Pancreas (tissue), 10 donors: ENCODE data around the gene OSBPL2. TPM values are rescaled to one million over a fixed set of nuclear protein-coding genes. Genes with fewer than 3 reads are reported as not detected.

Experiments
- ATAC-seq, 4 donors: fragments of 200-7000 bp; cut with Tn5 transposase; one replicate each; pipeline versions ENCODE4 v1.8.0 to v1.9.1; 2020; ENCODE audit warnings: mild to moderate bottlenecking in 4 of 4, moderate library complexity in 4 of 4
- DNase-seq, 6 donors: peaks; one replicate each; pipeline ENCODE4 v3.0.0-alpha.2; 2020
- FAIRE-seq: peaks from 2 replicates; lab custom pipeline; 2012; peaks lifted over from hg19 to GRCh38; lab: Jason Lieb, UNC
- H3K27ac ChIP-seq, 4 donors: fragments of 200-600 bp; sonication (generic); 1 replicate in 3 of 4; 2 replicates in 1 of 4; pipeline versions ENCODE4 v1.5.0 to v1.8.0; 2020
- H3K27me3 ChIP-seq, 4 donors: fragments of 200-600 bp; one replicate each; pipeline ENCODE4 v1.8.0; 2021
- H3K36me3 ChIP-seq, 3 donors: fragments of 200-600 bp; sonication (generic) in 1 of 3; one replicate each; pipeline versions ENCODE4 v1.5.0 to v1.8.0; 2020 to 2021
- H3K4me1 ChIP-seq, 3 donors: fragments of 200-600 bp; one replicate each; pipeline ENCODE4 v1.8.0; 2021
- H3K4me3 ChIP-seq, 4 donors: fragments of 200-600 bp; sonication (generic) in 2 of 4; one replicate each; pipeline versions ENCODE4 v1.5.0 to v1.8.0; 2020 to 2021
- H3K9me3 ChIP-seq, 4 donors: fragments of 200-600 bp; one replicate each; pipeline ENCODE4 v1.8.0; 2021
- CTCF ChIP-seq, 4 donors: fragments of 200-600 bp; sonication (generic) in 3 of 4; IDR thresholded peaks; one replicate each; pipeline versions ENCODE4 v1.5.0 to v1.8.0; 2021; ENCODE audit warnings: antibody characterized with exemption in 4 of 4
- WGBS, 2 donors: extraction: QIAGEN DNeasy Blood & Tissue Kit; methylation state at CpG; one replicate each; pipeline ENCODE4 v1.1.7; 2013; 5-methylcytosine and 5-hydroxymethylcytosine counted together
- intact Hi-C, 3 donors: fragments of 100-400 bp; cut with DNase I; formaldehyde crosslinking; loops; one replicate each; pipeline versions ENCODE4 v1.11.1 to v1.14.2; 2022
- polyA plus RNA-seq, 2 donors: library from polyadenylated mRNA; stranded (reverse); fragments of 200-250 nt; gene quantifications; one replicate each; pipeline ENCODE4 v1.2.3, GENCODE V29; 2013
- total RNA-seq, 6 donors: library from RNA; stranded (reverse); fragmentation: NEBNext Ultra II Directional in 4 of 6; extraction: Animal tissue kit (Norgen Biotek cat#: 25700) in 4 of 6; gene quantifications; one replicate each; pipeline versions ENCODE4 v1.2.1 to v1.2.4, GENCODE V29; 2021 to 2023
- donor health status: healthy with polysubstance abuse.
- donor health status: DM: no; HTN: no; CAD: no; lungs with moderate emphysema.
- donor health status: DM: no; HTN: no; CAD: no.
- donor health status: control.
- donor health status: control.
- donor health status: Bipolar disorder and iron deficiency.
- donor health status: DM: yes; HTN: yes; CAD: no.
- donor health status: DM: no; HTN: no; CAD: no.
- donor health status: DM: no; HTN: no; CAD: no.
- donor health status: DM: yes; HTN: yes; CAD: no.

The OSBPL2 gene
- total and polyA plus RNA-seq, 8 donors, result 33.3 to 56.8 (median 47.0) TPM

GRCh38 chr20:62281161-62281933 lies 43.0 kb downstream of the OSBPL2 start:
- no peak overlapping the region for H3K4me3 ChIP-seq
- H3K4me1 ChIP-seq, result no peaks in the 10 kb centered on the region
- FAIRE-seq (no peak), DNase-seq (peak in 1 of 6 donors; percentile 38), ATAC-seq (no peak)
- TF ChIP-seq CTCF (IDR thresholded peaks at IDR 0.05), result no peak
- no peaks in the 10 kb centered on the region for H3K27me3 ChIP-seq
- no peaks in the 10 kb centered on the region for H3K9me3 ChIP-seq
- intact Hi-C loops, result no loop called here
- H3K36me3 ChIP-seq, result peaks cover 5 to 64% (median 43%) of the 10 kb centered on the region in 3 donors
- WGBS, 2 donors, result 90 to 96% methylated on average over 31 of the region's 31 CpGs
- H3K27ac ChIP-seq, result no peak overlapping the region

DNA sequence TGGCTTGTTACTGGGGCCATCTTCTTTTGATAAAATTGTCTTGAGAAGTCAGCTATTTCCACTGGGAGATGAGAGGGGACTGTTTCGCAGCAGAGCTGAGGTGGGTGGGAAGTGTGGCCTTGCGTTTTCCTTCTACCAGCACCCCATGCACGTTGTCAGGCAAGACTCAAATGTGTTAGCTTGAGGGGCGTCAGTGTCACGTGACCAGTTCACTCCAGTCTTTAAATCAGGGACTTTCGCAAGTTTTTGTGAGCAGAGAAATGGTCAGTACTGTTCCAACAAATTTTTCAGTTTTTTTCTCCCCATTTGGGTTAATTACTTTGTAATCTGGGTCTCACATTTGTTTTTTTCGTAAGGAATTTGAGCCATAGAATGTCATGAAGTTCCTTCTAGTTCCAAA lies 43.8 kb downstream of the OSBPL2 start:
- H3K27me3 ChIP-seq, result no peaks in the 10 kb centered on the region
- intact Hi-C loops, result no loop called here
- FAIRE-seq, result no peak
- H3K9me3 ChIP-seq, result no peaks in the 10 kb centered on the region
- no peak overlapping the region for H3K4me3 ChIP-seq
- H3K4me1 ChIP-seq, result no peaks in the 10 kb centered on the region
- H3K27ac ChIP-seq, result no peak overlapping the region
- no peak for TF ChIP-seq CTCF (IDR thresholded peaks at IDR 0.05)
- peaks cover 7 to 71% (median 48%) of the 10 kb centered on the region in 3 donors for H3K36me3 ChIP-seq
- no peak for DNase-seq
- ATAC-seq, result no peak
- 95 to 96% methylated on average over 7 of the region's 7 CpGs for WGBS, 2 donors

GRCh38 chr20:62282877-62283503 lies 44.7 kb downstream of the OSBPL2 start:
- H3K4me1 ChIP-seq, result no peaks in the 10 kb centered on the region
- intact Hi-C loops, result no loop called here
- DNase-seq (peak in 1 of 6 donors; percentile 73), ATAC-seq (peak in 1 of 4 donors; percentile 61), FAIRE-seq (no peak)
- peaks cover 7 to 78% (median 48%) of the 10 kb centered on the region in 3 donors for H3K36me3 ChIP-seq
- H3K9me3 ChIP-seq, result no peaks in the 10 kb centered on the region
- H3K27me3 ChIP-seq, result no peaks in the 10 kb centered on the region
- no peak for TF ChIP-seq CTCF (IDR thresholded peaks at IDR 0.05)
- WGBS, 2 donors, result 68 to 71% methylated on average over 16 of the region's 16 CpGs
- no peak overlapping the region for H3K27ac ChIP-seq
- no peak overlapping the region for H3K4me3 ChIP-seq

- H3K9me3 ChIP-seq, result no peaks in the 10 kb centered on the region
- FAIRE-seq (no peak), ATAC-seq (no peak), DNase-seq (no peak)
- TF ChIP-seq CTCF (IDR thresholded peaks at IDR 0.05), result no peak
- no peaks in the 10 kb centered on the region for H3K4me1 ChIP-seq
- 89 to 90% methylated on average over 6 of the region's 6 CpGs for WGBS, 2 donors
- peaks cover 7 to 80% (median 48%) of the 10 kb centered on the region in 3 donors for H3K36me3 ChIP-seq
- intact Hi-C loops, result no loop called here
- no peak overlapping the region for H3K4me3 ChIP-seq
- no peak overlapping the region for H3K27ac ChIP-seq
- H3K27me3 ChIP-seq, result no peaks in the 10 kb centered on the region
Observed at GRCh38 chr20:62284448-62284847, 46.1 kb downstream of the OSBPL2 start.

DNA sequence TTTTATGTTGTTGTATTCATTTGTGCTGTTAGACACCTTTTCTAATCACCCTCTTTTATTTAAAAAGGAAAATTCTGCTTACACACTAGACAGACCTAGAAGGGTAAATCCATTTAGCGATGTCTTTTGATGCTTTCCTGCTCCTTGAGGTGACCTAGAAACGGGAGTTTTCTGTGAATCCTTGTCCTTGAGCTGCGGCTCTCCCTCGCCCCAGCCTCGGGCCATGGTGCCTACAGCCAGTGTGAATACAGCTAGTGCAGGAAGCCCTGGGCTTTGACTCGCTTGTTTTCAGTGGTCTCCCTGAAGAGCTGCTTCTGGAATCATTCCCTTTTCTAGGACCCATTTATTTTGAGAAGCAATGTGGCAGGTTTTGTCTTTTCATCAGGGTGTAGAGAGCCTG lies 46.8 kb downstream of the OSBPL2 start:
- no peak for TF ChIP-seq CTCF (IDR thresholded peaks at IDR 0.05)
- no peak for ATAC-seq
- DNase-seq, result no peak
- 86 to 88% methylated on average over 6 of the region's 6 CpGs for WGBS, 2 donors
- no peaks in the 10 kb centered on the region for H3K27me3 ChIP-seq
- H3K4me3 ChIP-seq, result no peak overlapping the region
- peaks cover 7 to 80% (median 46%) of the 10 kb centered on the region in 3 donors for H3K36me3 ChIP-seq
- no peak for FAIRE-seq
- intact Hi-C loops, result no loop called here
- no peaks in the 10 kb centered on the region for H3K9me3 ChIP-seq
- H3K27ac ChIP-seq, result no peak overlapping the region
- H3K4me1 ChIP-seq, result no peaks in the 10 kb centered on the region
